ENCODE measurements around the gene PLPPR3. TPM values are rescaled to one million over a fixed set of nuclear protein-coding genes. Genes with fewer than 3 reads are reported as not detected.
"Not testable (repeated sequence)": the region's sequence is repeated elsewhere in the genome, so short reads cannot be mapped to it uniquely, and the experiment has no call there.

PLPPR3 gene
- polyA plus RNA-seq, 1 donor (not counting 4 experiments of a cell fraction or from before 2014, with no cell fraction given), result not detected

DNA sequence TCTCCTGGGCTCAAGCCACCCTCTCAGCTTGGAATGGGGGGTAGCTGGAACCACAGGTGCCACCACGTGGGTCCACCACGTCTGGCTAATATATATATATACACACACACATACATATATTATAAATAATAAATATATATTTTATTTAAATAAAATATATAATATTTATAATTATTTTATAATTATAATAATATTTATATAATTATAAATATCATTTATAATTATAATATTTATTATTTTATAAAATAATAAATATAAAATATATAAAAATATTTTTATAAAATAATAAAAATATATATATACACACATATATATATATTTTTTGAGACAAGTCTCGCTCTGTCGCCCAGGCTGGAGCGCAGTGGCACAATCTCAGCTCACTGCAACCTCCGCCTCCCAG lies 32.8 kb upstream of the PLPPR3 start:
- Histone ChIP-seq H4K20me1 (ENCODE audit: control insufficient read depth, extremely low read depth, insufficient read depth, low read length) (peaks cover 4% of the 10 kb centered on the region), H3K9ac (ENCODE audit: control insufficient read depth, extremely low read depth, insufficient read depth, low read length) (no peak overlapping the region), H3K79me2 (ENCODE audit: control insufficient read depth, insufficient read depth, low read length) (no peaks in the 10 kb centered on the region), H2AFZ (ENCODE audit: control insufficient read depth, low read length) (no peak overlapping the region), H3K4me2 (ENCODE audit: control insufficient read depth, extremely low read depth, insufficient read depth, low read depth, low read length) (no peak overlapping the region), H3K27me3 (ENCODE audit: control insufficient read depth, extremely low read depth, insufficient read depth, low read length) (peaks cover 39% of the 10 kb centered on the region), H3K36me3 (ENCODE audit: control insufficient read depth in 2 of 2, extremely low read depth in 1 of 2, insufficient read depth in 2 of 2, low read length in 2 of 2) (no peaks in the 10 kb centered on the region), H3K4me3 (ENCODE audit: control insufficient read depth in 2 of 3, extremely low read depth in 1 of 3, insufficient read depth in 2 of 3, low read depth in 1 of 3, low read length in 3 of 3) (no peak overlapping the region), H3K9me3 (ENCODE audit: control insufficient read depth, low read depth, low read length) (no peaks in the 10 kb centered on the region), H3K4me1 (ENCODE audit: control insufficient read depth, extremely low read depth, insufficient read depth, low read length) (peaks cover 4% of the 10 kb centered on the region), H3K27ac (ENCODE audit: control insufficient read depth, insufficient read depth, low read length) (no peak overlapping the region), H3K9me1 (ENCODE audit: control insufficient read depth, extremely low read depth, insufficient read depth, low read length) (no peaks in the 10 kb centered on the region)
- TF ChIP-seq EZH2 (IDR thresholded peaks at IDR 0.05; ENCODE audit: low read length), result no peak
- TF ChIP-seq, protein P1, sequence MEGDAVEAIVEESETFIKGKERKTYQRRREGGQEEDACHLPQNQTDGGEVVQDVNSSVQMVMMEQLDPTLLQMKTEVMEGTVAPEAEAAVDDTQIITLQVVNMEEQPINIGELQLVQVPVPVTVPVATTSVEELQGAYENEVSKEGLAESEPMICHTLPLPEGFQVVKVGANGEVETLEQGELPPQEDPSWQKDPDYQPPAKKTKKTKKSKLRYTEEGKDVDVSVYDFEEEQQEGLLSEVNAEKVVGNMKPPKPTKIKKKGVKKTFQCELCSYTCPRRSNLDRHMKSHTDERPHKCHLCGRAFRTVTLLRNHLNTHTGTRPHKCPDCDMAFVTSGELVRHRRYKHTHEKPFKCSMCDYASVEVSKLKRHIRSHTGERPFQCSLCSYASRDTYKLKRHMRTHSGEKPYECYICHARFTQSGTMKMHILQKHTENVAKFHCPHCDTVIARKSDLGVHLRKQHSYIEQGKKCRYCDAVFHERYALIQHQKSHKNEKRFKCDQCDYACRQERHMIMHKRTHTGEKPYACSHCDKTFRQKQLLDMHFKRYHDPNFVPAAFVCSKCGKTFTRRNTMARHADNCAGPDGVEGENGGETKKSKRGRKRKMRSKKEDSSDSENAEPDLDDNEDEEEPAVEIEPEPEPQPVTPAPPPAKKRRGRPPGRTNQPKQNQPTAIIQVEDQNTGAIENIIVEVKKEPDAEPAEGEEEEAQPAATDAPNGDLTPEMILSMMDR (optimal IDR thresholded peaks at IDR 0.05 in 1 of 3, IDR thresholded peaks at IDR 0.05 in 1 of 3, conservative IDR thresholded peaks at IDR 0.05 in 1 of 3; ENCODE audit: extremely low read depth in 1 of 3, insufficient read depth in 2 of 3, low read length in 3 of 3), result no peak
- FAIRE-seq (no peak), DNase-seq (ENCODE audit: low read depth, low spot score) (no peak)
- dilution Hi-C loops (cut with MboI; ENCODE audit: extremely low pct_ligation_motif_present, low sequenced_read_pairs), result no loop called here

DNA sequence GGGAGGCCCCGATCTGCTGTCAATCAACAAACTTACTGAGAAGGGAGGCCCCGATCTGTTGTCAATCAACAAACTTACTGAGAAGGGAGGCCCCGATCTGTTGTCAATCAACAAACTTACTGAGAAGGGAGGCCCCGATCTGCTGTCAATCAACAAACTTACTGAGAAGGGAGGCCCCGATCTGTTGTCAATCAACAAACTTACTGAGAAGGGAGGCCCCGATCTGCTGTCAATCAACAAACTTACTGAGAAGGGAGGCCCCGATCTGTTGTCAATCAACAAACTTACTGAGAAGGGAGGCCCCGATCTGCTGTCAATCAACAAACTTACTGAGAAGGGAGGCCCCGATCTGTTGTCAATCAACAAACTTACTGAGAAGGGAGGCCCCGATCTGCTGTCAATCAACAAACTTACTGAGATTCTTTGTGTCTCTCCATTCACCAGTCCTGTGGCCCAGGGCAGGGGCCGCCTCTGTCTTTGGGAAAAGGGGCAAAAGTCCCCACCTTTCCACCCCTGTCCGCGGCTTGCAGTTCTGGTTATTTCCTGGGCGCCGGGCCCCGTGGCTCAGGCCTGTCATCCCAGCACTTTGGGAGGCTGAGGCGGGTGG lies 32.0 kb upstream of the PLPPR3 start:
- H3K9me3 ChIP-seq (ENCODE audit: control insufficient read depth, low read depth, low read length); FAIRE-seq; H3K27ac ChIP-seq (ENCODE audit: control insufficient read depth, insufficient read depth, low read length); H3K9ac ChIP-seq (ENCODE audit: control insufficient read depth, extremely low read depth, insufficient read depth, low read length); dilution Hi-C loops (cut with MboI; ENCODE audit: extremely low pct_ligation_motif_present, low sequenced_read_pairs); H2AFZ ChIP-seq (ENCODE audit: control insufficient read depth, low read length); H3K9me1 ChIP-seq (ENCODE audit: control insufficient read depth, extremely low read depth, insufficient read depth, low read length); H3K79me2 ChIP-seq (ENCODE audit: control insufficient read depth, insufficient read depth, low read length); H3K4me1 ChIP-seq (ENCODE audit: control insufficient read depth, extremely low read depth, insufficient read depth, low read length); H4K20me1 ChIP-seq (ENCODE audit: control insufficient read depth, extremely low read depth, insufficient read depth, low read length); H3K4me3 ChIP-seq (ENCODE audit: control insufficient read depth in 2 of 3, extremely low read depth in 1 of 3, insufficient read depth in 2 of 3, low read depth in 1 of 3, low read length in 3 of 3); H3K36me3 ChIP-seq (ENCODE audit: control insufficient read depth in 2 of 2, extremely low read depth in 1 of 2, insufficient read depth in 2 of 2, low read length in 2 of 2); H3K4me2 ChIP-seq (ENCODE audit: control insufficient read depth, extremely low read depth, insufficient read depth, low read depth, low read length); DNase-seq (ENCODE audit: low read depth, low spot score): not testable (repeated sequence)
- peaks cover 31% of the 10 kb centered on the region for H3K27me3 ChIP-seq (ENCODE audit: control insufficient read depth, extremely low read depth, insufficient read depth, low read length)
- TF ChIP-seq EZH2 (IDR thresholded peaks at IDR 0.05; ENCODE audit: low read length), result peak; percentile 50

Data from keratinocyte (primary cell).